SK-N-SH (cell line): ENCODE data around the gene DMKN.

Experiments
- CTCF ChIP-seq: fragments of 200-600 bp; sonication (generic); IDR thresholded peaks from 2 replicates; pipeline ENCODE4 v1.6.1; 2017; ENCODE audit warnings: antibody characterized with exemption, mild to moderate bottlenecking, moderate library complexity
- EP300 ChIP-seq, 2 experiments: IDR thresholded peaks; 2 replicates each; pipeline versions ENCODE4 v1.4.0 to v1.6.1; 2012; ENCODE audit warnings: borderline replicate concordance in 1 of 2, low read depth in 1 of 2, low read length in 1 of 2
- GABPA ChIP-seq: IDR thresholded peaks from 2 replicates; pipeline ENCODE4 v1.4.0; 2012; ENCODE audit warnings: low read depth, mild to moderate bottlenecking
- POLR2AphosphoS5 ChIP-seq: IDR thresholded peaks from 2 replicates; pipeline ENCODE4 v1.6.1; 2012; ENCODE audit warnings: low read depth, low read length
- RAD21 ChIP-seq: IDR thresholded peaks from 2 replicates; pipeline ENCODE4 v1.6.1; 2012; ENCODE audit warnings: mild to moderate bottlenecking, low read length
- SIN3A ChIP-seq: IDR thresholded peaks from 2 replicates; pipeline ENCODE4 v1.6.1; 2012; ENCODE audit warnings: low read depth, mild to moderate bottlenecking, low read length, moderate library complexity, borderline replicate concordance
- SMC3 ChIP-seq: IDR thresholded peaks from 2 replicates; pipeline ENCODE4 v1.6.1; 2012; ENCODE audit warnings: low read depth, low read length, improper control_type of control experiment
- TEAD4 ChIP-seq: IDR thresholded peaks from 2 replicates; pipeline ENCODE4 v1.4.0; 2012; ENCODE audit warnings: mild to moderate bottlenecking, borderline replicate concordance; ENCODE audit not compliant: insufficient read depth

GRCh38 chr19:35556846-35557538 is 43.5 kb upstream of the DMKN start:
- TF ChIP-seq RAD21 (no peak), EP300 (IDR thresholded peaks at IDR 0.05; ENCODE audit: borderline replicate concordance in 1 of 2, low read depth in 1 of 2, low read length in 1 of 2) (no peak), CTCF (no peak), GABPA (no peak), POLR2AphosphoS5 (no peak), SIN3A (no peak), SMC3 (no peak), TEAD4 (no peak)
